ENCODE measurements around the gene OR11H1.
"Not testable (repeated sequence)": the region's sequence is repeated elsewhere in the genome, so short reads cannot be mapped to it uniquely, and the experiment has no call there.

OR11H1 gene

GRCh38 chr22:15527892-15528291 is at the start of gene OR11H1:
Gene OR11H1, plus strand, starts transcription at chr22:15528192. Its CDS starts 0 bp downstream, at chr22:15528192.
- H3K4me3 ChIP-seq (ENCODE audit: low read length); DNase-seq (ENCODE audit: low read depth): not testable (repeated sequence)

- not testable (repeated sequence) for H3K4me3 ChIP-seq (ENCODE audit: low read length); DNase-seq (ENCODE audit: low read depth)
These were observed 18.0 kb upstream of the OR11H1 start for GRCh38 chr22:15509967-15510366.

- DNase-seq (ENCODE audit: low read depth); H3K4me3 ChIP-seq (ENCODE audit: low read length): not testable (repeated sequence)
These were observed 12.1 kb upstream of the OR11H1 start for GRCh38 chr22:15515896-15516295.

- not testable (repeated sequence) for H3K4me3 ChIP-seq (ENCODE audit: low read length); DNase-seq (ENCODE audit: low read depth)
These were observed 25.8 kb downstream of the OR11H1 start for GRCh38 chr22:15553767-15554166.

GRCh38 chr22:15563461-15563860 is 35.5 kb downstream of the OR11H1 start:
- not testable (repeated sequence) for DNase-seq (ENCODE audit: low read depth); H3K4me3 ChIP-seq (ENCODE audit: low read length)

- DNase-seq (ENCODE audit: low read depth); H3K4me3 ChIP-seq (ENCODE audit: low read length): not testable (repeated sequence)
These were observed 37.1 kb downstream of the OR11H1 start for GRCh38 chr22:15565063-15565462.

All from AG10803 (cell line).